ENCODE measurements around the gene FAT1.

Gene FAT1

GRCh38 chr4:186557061-186557460, 166.6 kb downstream of the FAT1 start:
- no peak for DNase-seq

- DNase-seq = no peak
Observed at GRCh38 chr4:186554914-186555827, 168.5 kb downstream of the FAT1 start, which contains the start of gene MTNR1A. TSS of gene MTNR1A (minus strand) at chr4:186555567. CDS start at chr4:186555365, 202 bp downstream.

- DNase-seq = no peak
Observed at GRCh38 chr4:186554539-186554913, 169.1 kb downstream of the FAT1 start.

- DNase-seq = no peak
Observed at GRCh38 chr4:186553717-186554116, 169.9 kb downstream of the FAT1 start.

- DNase-seq = no peak
Observed at GRCh38 chr4:186551849-186552248, 171.8 kb downstream of the FAT1 start.

GRCh38 chr4:186545436-186545835, 178.2 kb downstream of the FAT1 start:
- no peak for DNase-seq

GRCh38 chr4:186543206-186543605, 180.4 kb downstream of the FAT1 start:
- DNase-seq = no peak

- no peak for DNase-seq
Observed at GRCh38 chr4:186541801-186542200, 181.9 kb downstream of the FAT1 start.

GRCh38 chr4:186537843-186538521, 185.7 kb downstream of the FAT1 start:
- no peak for DNase-seq
